Measurements from ENCODE around the gene OPRL1. TPM values are rescaled to one million over a fixed set of nuclear protein-coding genes. Genes with fewer than 3 reads are reported as not detected.

The OPRL1 gene
- total RNA-seq, 2 experiments from 2014 or later: 0.61 to 0.63 TPM

DNA sequence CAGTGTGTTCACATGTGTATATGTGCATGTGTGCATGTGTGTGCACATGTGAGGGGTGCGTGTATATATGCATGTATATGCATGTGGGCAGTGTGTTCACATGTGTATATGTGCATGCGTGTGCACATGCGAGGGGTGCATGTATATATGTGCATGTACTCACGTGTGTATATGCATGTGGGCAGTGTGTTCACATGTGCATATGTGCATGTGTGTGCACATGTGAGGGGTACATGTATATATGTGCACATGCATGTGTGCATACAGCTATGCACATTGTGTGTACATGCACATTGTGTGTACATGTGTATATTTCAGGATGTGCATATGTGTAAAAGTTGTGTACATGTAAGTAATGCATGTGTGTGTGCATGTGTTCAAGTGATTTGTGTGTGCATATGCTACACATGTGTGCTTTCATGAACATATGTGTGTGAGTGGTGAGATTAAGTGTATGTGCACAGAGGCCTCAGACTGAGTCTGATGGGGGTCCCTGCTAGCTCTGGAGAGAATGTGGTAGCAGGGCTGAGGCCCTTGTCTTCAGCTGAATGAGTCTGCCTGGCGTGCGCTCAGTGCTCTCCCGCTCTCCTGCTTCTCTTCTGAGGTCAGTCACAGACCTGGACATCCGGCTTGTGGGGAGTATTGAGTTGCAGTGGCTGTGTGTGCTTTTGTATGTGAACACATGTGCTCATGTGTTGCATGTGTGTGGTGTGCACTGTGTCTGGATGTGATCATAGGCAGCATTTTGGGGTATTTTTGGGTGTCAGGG is 64.4 kb downstream of the OPRL1 start:
- DNase-seq (no peak), ATAC-seq (no peak)
- Mint-ChIP-seq H3K9me3 (peaks cover 9% of the 10 kb centered on the region), H3K36me3 (ENCODE audit: low read depth) (no peaks in the 10 kb centered on the region), H3K4me1 (ENCODE audit: low read depth) (no peaks in the 10 kb centered on the region), H3K4me3 (no peak overlapping the region), H3K27ac (no peak overlapping the region), H3K27me3 (no peaks in the 10 kb centered on the region)
- intact Hi-C loops (cut with micrococcal nuclease): no loop called here
- TF ChIP-seq, protein P1, sequence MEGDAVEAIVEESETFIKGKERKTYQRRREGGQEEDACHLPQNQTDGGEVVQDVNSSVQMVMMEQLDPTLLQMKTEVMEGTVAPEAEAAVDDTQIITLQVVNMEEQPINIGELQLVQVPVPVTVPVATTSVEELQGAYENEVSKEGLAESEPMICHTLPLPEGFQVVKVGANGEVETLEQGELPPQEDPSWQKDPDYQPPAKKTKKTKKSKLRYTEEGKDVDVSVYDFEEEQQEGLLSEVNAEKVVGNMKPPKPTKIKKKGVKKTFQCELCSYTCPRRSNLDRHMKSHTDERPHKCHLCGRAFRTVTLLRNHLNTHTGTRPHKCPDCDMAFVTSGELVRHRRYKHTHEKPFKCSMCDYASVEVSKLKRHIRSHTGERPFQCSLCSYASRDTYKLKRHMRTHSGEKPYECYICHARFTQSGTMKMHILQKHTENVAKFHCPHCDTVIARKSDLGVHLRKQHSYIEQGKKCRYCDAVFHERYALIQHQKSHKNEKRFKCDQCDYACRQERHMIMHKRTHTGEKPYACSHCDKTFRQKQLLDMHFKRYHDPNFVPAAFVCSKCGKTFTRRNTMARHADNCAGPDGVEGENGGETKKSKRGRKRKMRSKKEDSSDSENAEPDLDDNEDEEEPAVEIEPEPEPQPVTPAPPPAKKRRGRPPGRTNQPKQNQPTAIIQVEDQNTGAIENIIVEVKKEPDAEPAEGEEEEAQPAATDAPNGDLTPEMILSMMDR (IDR thresholded peaks at IDR 0.05): no peak
- ChIA-PET CTCF (interaction anchor here (0.8 to 1.3 kb wide), 2 partner anchors 18 to 60 kb away, joined by 3 to 4 read pairs; no protein-coding TSS in a partner anchor), POLR2A (interaction anchor here (1.1 kb wide), 1 partner anchor 119 kb away, joined by 3 read pairs; no protein-coding TSS in a partner anchor)

DNA sequence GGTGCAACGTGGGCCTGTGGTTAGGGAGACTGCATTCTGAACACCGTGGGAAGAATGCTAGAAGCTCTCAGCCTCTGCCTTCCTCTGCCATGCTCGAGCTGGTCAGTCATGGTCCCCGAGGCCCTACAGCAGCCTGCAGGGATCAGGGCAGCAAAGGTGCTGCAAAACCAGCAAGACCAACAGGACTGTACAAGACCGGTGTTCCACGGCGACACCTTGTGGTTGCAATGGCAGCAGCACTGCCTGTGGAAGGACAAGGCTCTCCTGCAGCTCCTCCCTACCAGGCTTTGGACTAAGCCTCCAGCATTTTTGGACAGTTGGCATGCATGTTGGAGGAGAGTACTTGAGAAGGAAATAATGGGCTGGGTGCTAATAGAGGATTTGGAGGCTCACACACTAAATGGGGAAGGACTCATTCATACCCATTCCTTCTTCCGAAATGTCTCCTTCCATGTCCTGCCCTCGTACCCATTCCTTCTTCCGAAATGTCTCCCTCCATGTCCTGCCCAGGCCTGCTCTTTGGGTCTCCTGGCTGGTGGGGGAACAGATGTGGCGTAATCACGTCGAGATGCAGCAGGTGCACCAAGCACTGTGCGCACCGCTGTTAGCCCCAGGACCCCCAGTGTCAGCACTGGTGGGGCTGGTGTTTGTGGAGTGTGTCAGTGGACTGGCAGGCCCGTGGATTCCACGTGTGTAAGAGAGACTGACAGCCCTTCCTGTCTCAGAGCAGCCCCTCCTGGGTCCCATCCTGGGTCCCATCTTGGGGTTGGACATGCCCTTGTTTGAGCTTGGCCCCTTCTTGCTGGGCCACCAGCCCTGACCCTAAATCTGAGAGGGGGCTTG is 65.8 kb downstream of the OPRL1 start:
- DNase-seq: peak; percentile 39
- H3K36me3 Mint-ChIP-seq (ENCODE audit: low read depth): no peaks in the 10 kb centered on the region
- H3K27me3 Mint-ChIP-seq: no peaks in the 10 kb centered on the region
- TF ChIP-seq, protein P1 (IDR thresholded peaks at IDR 0.05): peak; percentile 16
- ATAC-seq: no peak
- peaks cover 9% of the 10 kb centered on the region for H3K9me3 Mint-ChIP-seq
- CTCF ChIA-PET: interaction anchor here (1.3 kb wide), 1 partner anchor 16 kb away, joined by 4 read pairs; no protein-coding TSS in a partner anchor
- no peak overlapping the region for H3K4me3 Mint-ChIP-seq
- intact Hi-C loops (cut with micrococcal nuclease): no loop called here
- H3K4me1 Mint-ChIP-seq (ENCODE audit: low read depth): no peaks in the 10 kb centered on the region
- POLR2A ChIA-PET: no interaction called here
- no peak overlapping the region for H3K27ac Mint-ChIP-seq

DNA sequence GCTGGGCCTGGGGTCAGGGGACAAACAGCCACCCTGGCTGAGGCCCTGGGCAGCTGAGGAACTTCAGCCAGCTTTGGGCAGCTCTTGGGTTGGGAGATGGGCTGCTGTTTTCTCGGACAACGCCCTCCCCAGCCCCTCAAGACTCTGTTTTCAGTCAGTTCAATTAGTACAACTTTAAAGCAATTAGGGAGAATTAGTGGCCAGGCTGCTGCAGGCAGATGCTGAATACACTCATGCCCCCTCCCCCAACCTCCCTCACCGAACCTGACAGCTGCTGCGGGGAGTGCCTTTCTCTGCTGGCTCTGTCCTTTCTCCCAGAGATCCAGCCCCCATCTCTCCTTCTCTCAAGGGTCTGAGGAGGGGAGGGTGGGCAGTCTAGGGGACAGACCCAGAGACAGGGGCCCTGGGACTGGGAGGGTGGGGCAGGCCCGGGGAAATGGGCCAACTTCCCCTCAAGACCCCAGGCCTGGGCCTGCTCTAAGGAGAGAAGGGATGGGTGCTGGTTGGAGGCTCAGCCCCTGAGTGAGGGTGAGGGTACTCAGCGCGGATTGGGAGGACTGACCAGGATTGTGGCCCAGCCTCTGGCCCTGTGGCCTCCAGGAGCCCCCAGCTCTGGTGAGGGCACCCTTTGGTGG is 66.5 kb downstream of the OPRL1 start:
- Mint-ChIP-seq H3K36me3 (ENCODE audit: low read depth) (no peaks in the 10 kb centered on the region), H3K9me3 (peaks cover 9% of the 10 kb centered on the region), H3K4me3 (no peak overlapping the region), H3K27me3 (no peaks in the 10 kb centered on the region), H3K4me1 (ENCODE audit: low read depth) (no peaks in the 10 kb centered on the region), H3K27ac (no peak overlapping the region)
- no peak for ATAC-seq
- TF ChIP-seq, protein P1 (IDR thresholded peaks at IDR 0.05): no peak
- ChIA-PET CTCF (no interaction called here), POLR2A (no interaction called here)
- no peak for DNase-seq
- intact Hi-C loops (cut with micrococcal nuclease): no loop called here

DNA sequence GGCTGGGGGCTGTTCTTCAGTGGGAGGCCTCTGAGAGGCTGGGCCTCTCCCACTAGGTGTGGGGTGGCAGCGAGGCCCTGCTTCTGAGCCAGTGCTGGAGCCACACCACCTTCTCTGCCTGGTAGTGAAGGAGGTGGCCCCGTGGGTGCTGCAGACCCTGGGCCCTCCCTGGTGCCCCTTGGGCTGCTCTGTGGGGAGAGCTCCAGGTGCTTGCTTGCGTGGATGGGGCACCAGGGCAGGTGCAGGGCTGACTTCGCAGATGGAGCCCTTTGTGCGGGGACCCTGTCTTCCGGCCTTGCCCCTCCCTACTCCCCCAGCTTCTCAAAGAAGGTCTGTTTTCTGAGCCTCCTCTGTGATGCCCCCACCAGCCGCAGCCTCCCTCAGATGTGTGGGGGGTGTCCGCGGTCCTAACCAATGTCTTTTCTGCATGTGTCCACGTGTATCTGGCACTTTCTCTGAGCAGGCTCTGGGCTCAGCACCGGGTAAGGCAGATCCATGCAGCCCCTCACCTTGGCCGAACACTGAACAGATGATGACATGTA is 67.1 kb downstream of the OPRL1 start:
- ATAC-seq (no peak), DNase-seq (no peak)
- ChIA-PET POLR2A (no interaction called here), CTCF (no interaction called here)
- Mint-ChIP-seq H3K27me3 (no peaks in the 10 kb centered on the region), H3K27ac (no peak overlapping the region), H3K4me1 (ENCODE audit: low read depth) (no peaks in the 10 kb centered on the region), H3K9me3 (peaks cover 9% of the 10 kb centered on the region), H3K36me3 (ENCODE audit: low read depth) (no peaks in the 10 kb centered on the region), H3K4me3 (no peak overlapping the region)
- intact Hi-C loops (cut with micrococcal nuclease): no loop called here
- TF ChIP-seq, protein P1 (IDR thresholded peaks at IDR 0.05): no peak
